HEK293T (cell line): Measurements from ENCODE around the gene RELT.

Experiments used
- CTCF ChIA-PET: fragments of 350-600 bp; formaldehyde crosslinking; extraction: SDS; loops from one replicate; lab custom pipeline; 2021; ENCODE audit warnings: antibody characterized with exemption, inconsistent platforms; lab: Yijun Ruan, JAX
- POLR2A ChIA-PET: fragments of 350-600 bp; formaldehyde crosslinking; extraction: SDS; loops from one replicate; lab custom pipeline; 2020; ENCODE audit warnings: antibody characterized with exemption, inconsistent platforms; lab: Yijun Ruan, JAX
- DNase-seq: peaks from one replicate; pipeline ENCODE4 v3.0.0; 2012; ENCODE audit warnings: mixed read lengths; ENCODE audit errors: extremely low spot score
- ARNT ChIP-seq: fragments of 450-650 bp; IDR thresholded peaks from 2 replicates; pipeline ENCODE4 v1.6.1; 2017; ENCODE audit warnings: mild to moderate bottlenecking
- BHLHE40 ChIP-seq: fragments of 450-650 bp; IDR thresholded peaks from 2 replicates; pipeline ENCODE4 v1.6.1; 2016; ENCODE audit warnings: mild to moderate bottlenecking, moderate library complexity, borderline replicate concordance
- CTBP1 ChIP-seq: fragments of 450-650 bp; IDR thresholded peaks from 2 replicates; pipeline ENCODE4 v1.6.1; 2016; ENCODE audit warnings: borderline replicate concordance
- ELF4 ChIP-seq: fragments of 450-650 bp; IDR thresholded peaks from 2 replicates; pipeline ENCODE4 v1.6.1; 2017; ENCODE audit warnings: antibody characterized with exemption
- FOXA1 ChIP-seq: fragments of 450-650 bp; IDR thresholded peaks from 2 replicates; pipeline ENCODE4 v1.6.1; 2016; ENCODE audit warnings: mild to moderate bottlenecking
- FOXK2 ChIP-seq: fragments of 450-650 bp; IDR thresholded peaks from 2 replicates; pipeline ENCODE4 v1.6.1; 2016; ENCODE audit warnings: mild to moderate bottlenecking
- FOXM1 ChIP-seq: fragments of 450-650 bp; IDR thresholded peaks from 2 replicates; pipeline ENCODE4 v1.6.1; 2017; ENCODE audit warnings: mild to moderate bottlenecking, borderline replicate concordance
- HDGF ChIP-seq: fragments of 450-650 bp; IDR thresholded peaks from 2 replicates; pipeline ENCODE4 v1.6.1; 2017; ENCODE audit warnings: antibody characterized with exemption, borderline replicate concordance
- L3MBTL2 ChIP-seq: fragments of 450-650 bp; conservative IDR thresholded peaks from 2 replicates; pipeline ENCODE4 v1.6.1; 2016; ENCODE audit warnings: mild to moderate bottlenecking
- LEF1 ChIP-seq: fragments of 450-650 bp; IDR thresholded peaks from 2 replicates; pipeline ENCODE4 v1.6.1; 2017; ENCODE audit warnings: mild to moderate bottlenecking, borderline replicate concordance
- NFRKB ChIP-seq: fragments of 450-650 bp; IDR thresholded peaks from 2 replicates; pipeline ENCODE4 v1.6.1; 2016; ENCODE audit warnings: mild to moderate bottlenecking, moderate library complexity
- SP1 ChIP-seq: fragments of 450-650 bp; IDR thresholded peaks from 2 replicates; pipeline ENCODE4 v1.6.1; 2017
- SUZ12 ChIP-seq: fragments of 450-650 bp; IDR thresholded peaks from 2 replicates; pipeline ENCODE4 v1.6.1; 2016; ENCODE audit warnings: mild to moderate bottlenecking
- TARDBP ChIP-seq: fragments of 450-650 bp; IDR thresholded peaks from 2 replicates; pipeline ENCODE4 v1.6.1; 2016
- ZNF384 ChIP-seq: fragments of 450-650 bp; IDR thresholded peaks from 2 replicates; pipeline ENCODE4 v1.6.1; 2016
- TF ChIP-seq, protein P1 (sequence below): fragments of 450-650 bp; IDR thresholded peaks from 2 replicates; pipeline ENCODE4 v1.6.1; 2016

The RELT gene

GRCh38 chr11:73363147-73363546 is 13.1 kb upstream of the RELT start:
- TF ChIP-seq ELF4 = no peak
- TF ChIP-seq HDGF = no peak
- no peak for TF ChIP-seq L3MBTL2
- TF ChIP-seq, protein P1, sequence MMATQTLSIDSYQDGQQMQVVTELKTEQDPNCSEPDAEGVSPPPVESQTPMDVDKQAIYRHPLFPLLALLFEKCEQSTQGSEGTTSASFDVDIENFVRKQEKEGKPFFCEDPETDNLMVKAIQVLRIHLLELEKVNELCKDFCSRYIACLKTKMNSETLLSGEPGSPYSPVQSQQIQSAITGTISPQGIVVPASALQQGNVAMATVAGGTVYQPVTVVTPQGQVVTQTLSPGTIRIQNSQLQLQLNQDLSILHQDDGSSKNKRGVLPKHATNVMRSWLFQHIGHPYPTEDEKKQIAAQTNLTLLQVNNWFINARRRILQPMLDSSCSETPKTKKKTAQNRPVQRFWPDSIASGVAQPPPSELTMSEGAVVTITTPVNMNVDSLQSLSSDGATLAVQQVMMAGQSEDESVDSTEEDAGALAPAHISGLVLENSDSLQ = no peak
- TF ChIP-seq TARDBP = no peak
- no peak for TF ChIP-seq ZNF384
- TF ChIP-seq SUZ12 = no peak
- no peak for TF ChIP-seq FOXK2
- DNase-seq = no peak
- CTCF ChIA-PET = no interaction called here
- POLR2A ChIA-PET = no interaction called here

DNA sequence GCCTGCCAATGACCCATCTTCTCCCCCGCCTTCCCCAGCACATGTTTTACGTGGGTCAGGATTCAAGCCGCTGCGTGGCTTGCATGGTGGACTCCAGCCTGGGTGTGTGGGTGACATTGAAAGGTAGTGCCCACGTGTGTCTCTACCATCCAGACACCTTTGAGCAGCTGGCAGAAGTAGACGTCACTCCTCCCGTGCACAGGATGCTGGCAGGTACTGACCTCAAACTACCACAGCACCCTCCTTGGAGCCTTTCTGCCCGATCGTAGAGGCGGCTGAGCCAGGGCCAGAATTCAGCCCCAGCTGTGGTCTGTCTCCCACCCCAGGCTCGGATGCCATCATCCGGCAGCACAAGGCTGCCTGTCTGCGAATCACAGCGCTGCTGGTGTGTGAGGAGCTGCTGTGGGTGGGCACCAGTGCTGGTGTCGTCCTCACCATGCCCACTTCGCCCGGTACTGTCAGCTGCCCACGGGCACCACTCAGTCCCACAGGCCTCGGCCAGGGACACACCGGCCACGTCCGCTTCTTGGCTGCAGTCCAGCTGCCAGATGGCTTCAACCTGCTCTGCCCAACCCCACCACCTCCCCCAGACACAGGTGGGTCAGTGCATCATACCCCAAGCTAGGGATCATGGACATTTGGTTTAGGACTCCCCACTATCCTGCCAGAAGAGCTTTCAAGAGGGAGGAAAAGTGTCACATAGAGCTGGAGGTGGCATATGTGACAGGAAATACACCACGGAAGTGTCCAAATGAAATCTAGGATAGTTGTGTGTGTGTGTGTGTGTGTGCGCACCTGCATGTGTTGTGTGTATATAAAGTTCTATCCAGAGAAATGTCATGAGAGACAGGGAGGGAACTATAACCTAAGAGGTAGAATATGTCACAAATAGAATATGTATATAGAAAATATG is 10.6 kb upstream of the RELT start:
- DNase-seq = no peak
- ChIA-PET CTCF (interaction anchor here (0.7 kb wide), 1 partner anchor 417 kb away, joined by 3 read pairs; no protein-coding TSS in a partner anchor), POLR2A (no interaction called here)
- no peak for TF ChIP-seq NFRKB

GRCh38 chr11:73366265-73366610 is 10.0 kb upstream of the RELT start:
- ChIA-PET POLR2A (no interaction called here), CTCF (interaction anchor here (0.7 kb wide), 1 partner anchor 417 kb away, joined by 3 read pairs; no protein-coding TSS in a partner anchor)
- TF ChIP-seq CTBP1 = no peak
- no peak for TF ChIP-seq L3MBTL2
- no peak for TF ChIP-seq FOXA1
- TF ChIP-seq FOXM1 = no peak
- no peak for TF ChIP-seq ELF4
- TF ChIP-seq TARDBP = no peak
- no peak for TF ChIP-seq LEF1
- no peak for TF ChIP-seq SP1
- TF ChIP-seq FOXK2 = no peak
- no peak for TF ChIP-seq BHLHE40
- TF ChIP-seq, protein P1 = no peak
- no peak for TF ChIP-seq HDGF
- no peak for TF ChIP-seq NFRKB
- no peak for TF ChIP-seq ZNF384
- TF ChIP-seq ARNT = no peak
- TF ChIP-seq SUZ12 = no peak
- no peak for DNase-seq

DNA sequence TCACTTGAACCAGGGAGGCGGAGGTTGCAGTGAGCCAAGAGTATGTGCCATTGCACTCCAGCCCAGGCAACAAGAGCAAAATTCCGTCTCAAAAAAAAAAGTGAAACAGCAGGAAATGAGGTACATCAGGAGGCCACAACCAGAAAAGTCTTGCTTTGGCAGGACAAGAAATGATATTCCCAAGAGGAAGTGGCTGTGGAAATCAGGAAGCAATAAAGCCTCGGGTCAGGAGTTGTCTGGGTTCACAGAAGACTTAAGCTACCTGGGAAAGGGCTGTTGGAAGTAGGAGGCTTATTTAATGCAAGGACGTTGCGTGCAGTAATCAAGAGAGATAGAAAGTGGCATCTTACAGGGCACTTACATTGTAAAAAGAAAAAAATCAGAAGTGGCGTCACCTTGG is 9.2 kb upstream of the RELT start:
- CTCF ChIA-PET = interaction anchor here (0.8 kb wide), 1 partner anchor 69 kb away, joined by 3 read pairs; no protein-coding TSS in a partner anchor
- POLR2A ChIA-PET = no interaction called here
- TF ChIP-seq, protein P1 = no peak
- TF ChIP-seq SUZ12 = no peak
- no peak for TF ChIP-seq SP1
- no peak for TF ChIP-seq ELF4
- TF ChIP-seq FOXM1 = no peak
- no peak for TF ChIP-seq FOXK2
- TF ChIP-seq CTBP1 = no peak
- TF ChIP-seq BHLHE40 = no peak
- TF ChIP-seq HDGF = no peak
- TF ChIP-seq L3MBTL2 = no peak
- TF ChIP-seq TARDBP = no peak
- TF ChIP-seq FOXA1 = no peak
- no peak for TF ChIP-seq NFRKB
- DNase-seq = no peak

DNA sequence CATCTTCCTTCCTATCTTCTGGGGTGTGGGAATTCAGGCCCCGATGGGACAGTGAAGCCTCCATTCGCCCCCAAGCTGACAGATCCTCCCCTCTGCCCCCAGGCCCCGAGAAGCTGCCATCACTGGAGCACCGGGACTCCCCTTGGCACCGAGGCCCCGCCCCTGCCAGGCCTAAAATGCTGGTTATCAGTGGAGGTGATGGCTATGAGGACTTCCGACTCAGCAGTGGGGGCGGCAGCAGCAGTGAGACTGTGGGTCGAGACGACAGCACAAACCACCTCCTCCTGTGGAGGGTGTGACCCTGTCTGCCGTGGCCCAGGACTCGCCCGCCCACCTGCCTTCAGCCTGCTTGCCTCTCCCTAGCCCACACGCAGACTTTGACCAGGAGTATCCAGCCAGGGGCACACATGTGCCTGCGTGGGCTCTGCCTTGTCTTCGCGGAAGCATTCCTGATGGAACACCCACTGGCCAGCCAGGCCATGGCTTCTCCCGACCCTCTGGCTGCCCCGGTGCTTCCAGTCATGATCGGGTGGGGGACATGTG is 8.6 kb upstream of the RELT start:
- ChIA-PET POLR2A (no interaction called here), CTCF (interaction anchor here (0.8 kb wide), 1 partner anchor 69 kb away, joined by 3 read pairs; no protein-coding TSS in a partner anchor)
- TF ChIP-seq FOXK2 (no peak), L3MBTL2 (no peak), ZNF384 (no peak), NFRKB (no peak), ARNT (no peak), CTBP1 (no peak), SUZ12 (no peak), SP1 (no peak), BHLHE40 (no peak), TARDBP (no peak), HDGF (no peak), FOXM1 (no peak), ELF4 (no peak), LEF1 (no peak), FOXA1 (no peak)
- TF ChIP-seq, protein P1 = no peak
- DNase-seq = no peak
